Measurements from ENCODE around the gene APLP1.

GRCh38 chr19:35895911-35896642 is 27.7 kb downstream of the APLP1 start:
- TF ChIP-seq CTCF (IDR thresholded peaks at IDR 0.05) (no peak), POLR2AphosphoS5 (IDR thresholded peaks at IDR 0.05) (no peak), POLR2A (IDR thresholded peaks at IDR 0.05) (no peak)
